Measurements from ENCODE around the gene BEAN1.

- TF ChIP-seq CTCF (IDR thresholded peaks at IDR 0.05; ENCODE audit: insufficient read depth, low read depth, low read length) (no peak), EZH2 (IDR thresholded peaks at IDR 0.05; ENCODE audit: insufficient read depth, low read length) (no peak)
Measured at GRCh38 chr16:66502020-66502913, 75.2 kb downstream of the BEAN1 start.

Data from astrocyte (in vitro differentiated cells and primary cell).